OCI-LY1 (cell line): ENCODE results near the gene CYB561A3.

ENCODE experiments used
- H2AFZ ChIP-seq: fragments of 200-600 bp; sonication (generic), shearing (Covaris generic); 2 replicates; pipeline ENCODE4 v1.6.0; 2014; ENCODE audit warnings: antibody characterized with exemption, mild to moderate bottlenecking, low read length
- H3F3A ChIP-seq: fragments of 200-600 bp; sonication (generic), shearing (Covaris generic); 2 replicates; pipeline ENCODE4 v1.6.0; 2014; ENCODE audit warnings: mild to moderate bottlenecking, antibody characterized with exemption, low read length, moderate library complexity; ENCODE audit not compliant: insufficient read depth
- H3K27ac ChIP-seq: fragments of 200-600 bp; sonication (generic); 2 replicates; pipeline ENCODE4 v1.5.1; 2014; ENCODE audit warnings: low read length, mixed run types, mild to moderate bottlenecking, low read depth; ENCODE audit not compliant: poor library complexity, severe bottlenecking
- H3K27me3 ChIP-seq: fragments of 200-600 bp; sonication (generic); 2 replicates; pipeline ENCODE4 v1.6.0; 2014; ENCODE audit warnings: antibody characterized with exemption, mild to moderate bottlenecking, low read length, moderate library complexity; ENCODE audit not compliant: insufficient read depth
- H3K36me3 ChIP-seq: fragments of 200-600 bp; sonication (generic); 2 replicates; pipeline ENCODE4 v1.6.1; 2014; ENCODE audit warnings: mild to moderate bottlenecking, antibody characterized with exemption, low read length, moderate library complexity, mixed read lengths; ENCODE audit not compliant: insufficient read depth
- H3K4me1 ChIP-seq: fragments of 200-600 bp; sonication (generic); 2 replicates; pipeline ENCODE4 v1.5.1; 2014; ENCODE audit warnings: mild to moderate bottlenecking, low read length, moderate library complexity; ENCODE audit not compliant: insufficient read depth, severe bottlenecking
- H3K4me2 ChIP-seq: fragments of 200-600 bp; sonication (generic), shearing (Covaris generic); 2 replicates; pipeline ENCODE4 v1.6.1; 2014; ENCODE audit warnings: low read length
- H3K4me3 ChIP-seq: fragments of 200-600 bp; sonication (generic); 2 replicates; pipeline ENCODE4 v1.5.1; 2014; ENCODE audit warnings: low read length, low read depth, mild to moderate bottlenecking, mixed read lengths; ENCODE audit not compliant: poor library complexity, severe bottlenecking
- H3K79me2 ChIP-seq: fragments of 200-600 bp; shearing (Covaris generic); 2 replicates; pipeline ENCODE4 v1.6.1; 2016; ENCODE audit warnings: mixed run types, low read length, mixed read lengths; ENCODE audit not compliant: insufficient read depth
- H3K9ac ChIP-seq: fragments of 200-600 bp; sonication (generic), shearing (Covaris generic); 2 replicates; pipeline ENCODE4 v1.6.1; 2014; ENCODE audit warnings: mild to moderate bottlenecking, low read length, mixed read lengths
- H3K9me2 ChIP-seq: fragments of 200-600 bp; sonication (generic), shearing (Covaris generic); 2 replicates; pipeline ENCODE4 v1.6.1; 2014; ENCODE audit warnings: low read depth, mild to moderate bottlenecking, low read length, mixed read lengths
- H3K9me3 ChIP-seq: fragments of 200-600 bp; shearing (Covaris generic); 2 replicates; pipeline ENCODE4 v1.6.1; 2014; ENCODE audit warnings: low read length, mixed read lengths
- H4K20me1 ChIP-seq: fragments of 200-600 bp; sonication (generic), shearing (Covaris generic); 2 replicates; pipeline ENCODE4 v1.6.0; 2016; ENCODE audit warnings: mild to moderate bottlenecking, low read length; ENCODE audit not compliant: insufficient read depth
- CTCF ChIP-seq: fragments of 200-600 bp; sonication (generic), shearing (Covaris generic); IDR thresholded peaks from 2 replicates; pipeline ENCODE4 v1.5.1; 2017; ENCODE audit warnings: mild to moderate bottlenecking, antibody characterized with exemption, low read length, moderate library complexity, mixed read lengths
- EZH2 ChIP-seq: fragments of 200-600 bp; sonication (generic), shearing (Covaris generic); IDR thresholded peaks from 2 replicates; pipeline ENCODE4 v1.8.0; 2017; ENCODE audit warnings: borderline replicate concordance, mixed run types, mild to moderate bottlenecking, antibody characterized with exemption, low read length, moderate library complexity, mixed read lengths

CYB561A3 gene

GRCh38 chr11:61404641-61405040 lies 43.0 kb upstream of the CYB561A3 start:
- H4K20me1 ChIP-seq: no peaks in the 10 kb centered on the region
- no peaks in the 10 kb centered on the region for H3K9me3 ChIP-seq
- no peaks in the 10 kb centered on the region for H3K27me3 ChIP-seq
- H3K9ac ChIP-seq: no peak overlapping the region
- no peaks in the 10 kb centered on the region for H3K4me1 ChIP-seq
- no peaks in the 10 kb centered on the region for H3K9me2 ChIP-seq
- TF ChIP-seq CTCF (no peak), EZH2 (no peak)
- no peak overlapping the region for H2AFZ ChIP-seq
- no peak overlapping the region for H3K27ac ChIP-seq
- H3K4me3 ChIP-seq: no peak overlapping the region
- no peak overlapping the region for H3K4me2 ChIP-seq
- peaks cover 89% of the 10 kb centered on the region for H3K36me3 ChIP-seq
- H3F3A ChIP-seq: 0 out of 2 replicates have a peak, but pooled peaks cover 3% of the 10 kb centered on the region
- no peaks in the 10 kb centered on the region for H3K79me2 ChIP-seq

- no peak overlapping the region for H3K9ac ChIP-seq
- H3K79me2 ChIP-seq: no peaks in the 10 kb centered on the region
- TF ChIP-seq CTCF (no peak), EZH2 (no peak)
- H4K20me1 ChIP-seq: no peaks in the 10 kb centered on the region
- no peak overlapping the region for H3K4me2 ChIP-seq
- no peak overlapping the region for H3K27ac ChIP-seq
- H3K27me3 ChIP-seq: no peaks in the 10 kb centered on the region
- H2AFZ ChIP-seq: no peak overlapping the region
- no peak overlapping the region for H3K4me3 ChIP-seq
- H3K9me2 ChIP-seq: no peaks in the 10 kb centered on the region
- H3F3A ChIP-seq: 0 out of 2 replicates have a peak, but pooled peaks cover 3% of the 10 kb centered on the region
- no peaks in the 10 kb centered on the region for H3K4me1 ChIP-seq
- H3K9me3 ChIP-seq: no peaks in the 10 kb centered on the region
- H3K36me3 ChIP-seq: peaks cover 84% of the 10 kb centered on the region
Observed at GRCh38 chr11:61404103-61404502, 42.4 kb upstream of the CYB561A3 start.

GRCh38 chr11:61403658-61404057 lies 42.0 kb upstream of the CYB561A3 start:
- Histone ChIP-seq H3K4me3 (no peak overlapping the region), H3K27ac (no peak overlapping the region), H3K9me2 (no peaks in the 10 kb centered on the region), H4K20me1 (no peaks in the 10 kb centered on the region), H3K79me2 (no peaks in the 10 kb centered on the region), H3K4me2 (no peak overlapping the region), H3K27me3 (no peaks in the 10 kb centered on the region), H3K9ac (no peak overlapping the region), H3K9me3 (no peaks in the 10 kb centered on the region), H3K36me3 (peaks cover 83% of the 10 kb centered on the region), H2AFZ (no peak overlapping the region), H3K4me1 (no peaks in the 10 kb centered on the region), H3F3A (0 out of 2 replicates have a peak, but pooled peaks cover 3% of the 10 kb centered on the region)
- no peak for TF ChIP-seq CTCF
